RCC 7860 (cell line): Measurements from ENCODE around the gene FHAD1.
"Not testable (repeated sequence)": the region's sequence is repeated elsewhere in the genome, so short reads cannot be mapped to it uniquely, and the experiment has no call there.

Experiments
- DNase-seq: peaks from one replicate; pipeline ENCODE4 v3.0.0-alpha.2; 2015; ENCODE audit warnings: low spot score
- FAIRE-seq: peaks from 2 replicates; lab custom pipeline; 2012; peaks lifted over from hg19 to GRCh38; lab: Jason Lieb, UNC

FHAD1 gene

GRCh38 chr1:15273274-15273673 lies 26.3 kb downstream of the FHAD1 start:
- FAIRE-seq, result no peak
- no peak for DNase-seq

- DNase-seq (no peak), FAIRE-seq (no peak)
Measured at GRCh38 chr1:15275921-15276683, 29.1 kb downstream of the FHAD1 start.

- FAIRE-seq, result no peak
Measured at GRCh38 chr1:15276691-15277446, 29.8 kb downstream of the FHAD1 start.

GRCh38 chr1:15277447-15277838 lies 30.4 kb downstream of the FHAD1 start:
- DNase-seq (no peak), FAIRE-seq (no peak)

More at GRCh38 chr1:15276691-15277446, 29.8 kb downstream of the FHAD1 start:
- DNase-seq, result no peak

GRCh38 chr1:15277933-15278332 lies 30.9 kb downstream of the FHAD1 start:
- DNase-seq (no peak), FAIRE-seq (no peak)

- DNase-seq, result no peak
- no peak for FAIRE-seq
Measured at GRCh38 chr1:15279576-15280230, 32.7 kb downstream of the FHAD1 start.

- no peak for FAIRE-seq
Measured at GRCh38 chr1:15280416-15280815, 33.4 kb downstream of the FHAD1 start.

GRCh38 chr1:15282038-15282437 lies 35.0 kb downstream of the FHAD1 start:
- DNase-seq, result no peak
- no peak for FAIRE-seq

More at GRCh38 chr1:15280416-15280815, 33.4 kb downstream of the FHAD1 start:
- DNase-seq, result no peak

- DNase-seq (no peak), FAIRE-seq (no peak)
Measured at GRCh38 chr1:15282810-15283474, 35.9 kb downstream of the FHAD1 start.

- FAIRE-seq, result peak; percentile 5
- DNase-seq, result peak; percentile 51
Measured at GRCh38 chr1:15283526-15283925, 36.5 kb downstream of the FHAD1 start.

- no peak for DNase-seq
- no peak for FAIRE-seq
Measured at GRCh38 chr1:15286452-15286851, 39.4 kb downstream of the FHAD1 start.

- FAIRE-seq, result no peak
- no peak for DNase-seq
Measured at GRCh38 chr1:15287035-15287979, 40.3 kb downstream of the FHAD1 start.

GRCh38 chr1:15288173-15288926 lies 41.3 kb downstream of the FHAD1 start:
- no peak for FAIRE-seq
- DNase-seq, result no peak

- FAIRE-seq (no peak), DNase-seq (no peak)
Measured at GRCh38 chr1:15289251-15289651, 42.2 kb downstream of the FHAD1 start.

- peak; percentile 8 for DNase-seq
- no peak for FAIRE-seq
Measured at GRCh38 chr1:15290382-15290781, 43.4 kb downstream of the FHAD1 start.

- FAIRE-seq (no peak), DNase-seq (no peak)
Measured at GRCh38 chr1:15295696-15296095, 48.7 kb downstream of the FHAD1 start.

GRCh38 chr1:15296585-15297321 lies 49.7 kb downstream of the FHAD1 start:
- DNase-seq (peak; percentile 43), FAIRE-seq (no peak)

GRCh38 chr1:15297975-15298374 lies 51.0 kb downstream of the FHAD1 start:
- not testable (repeated sequence) for DNase-seq, FAIRE-seq

GRCh38 chr1:15299179-15299578 lies 52.2 kb downstream of the FHAD1 start:
- DNase-seq (no peak), FAIRE-seq (no peak)
